Lung (tissue), 12 donors: ENCODE measurements around the gene CELF2. TPM values are rescaled to one million over a fixed set of nuclear protein-coding genes. Genes with fewer than 3 reads are reported as not detected.

Source experiments
- ATAC-seq: fragments of 200-7000 bp; cut with Tn5 transposase; one replicate; pipeline ENCODE4 v1.9.1; 2020; ENCODE audit warnings: moderate number of reproducible peaks; ENCODE audit not compliant: insufficient read depth, low FRiP score
- DNase-seq, 3 donors: peaks; one replicate each; pipeline ENCODE4 v3.0.0-alpha.2; 2013 to 2017
- H3K27ac ChIP-seq, 2 donors: one replicate each; pipeline ENCODE4 v1.5.1; 2013; ENCODE audit warnings: mild to moderate bottlenecking in 2 of 2, moderate library complexity in 2 of 2, control low read depth in 1 of 2, inconsistent platforms in 1 of 2, low read depth in 1 of 2, low read length in 1 of 2
- H3K27me3 ChIP-seq, 3 donors: one replicate each; pipeline ENCODE4 v1.5.1; 2013; ENCODE audit warnings: low read length in 2 of 3; ENCODE audit not compliant: control insufficient read depth in 3 of 3, insufficient read depth in 3 of 3
- H3K36me3 ChIP-seq, 4 donors: one replicate each; pipeline ENCODE4 v1.5.1; 2013; ENCODE audit warnings: low read length in 4 of 4, mild to moderate bottlenecking in 1 of 4, moderate library complexity in 1 of 4; ENCODE audit not compliant: control insufficient read depth in 4 of 4, insufficient read depth in 4 of 4
- H3K4me1 ChIP-seq, 5 donors: one replicate each; pipeline ENCODE4 v1.5.1; 2013; ENCODE audit warnings: low read length in 5 of 5, mild to moderate bottlenecking in 2 of 5, moderate library complexity in 1 of 5; ENCODE audit not compliant: control insufficient read depth in 5 of 5, insufficient read depth in 5 of 5
- H3K4me3 ChIP-seq: one replicate; pipeline ENCODE4 v1.5.1; 2013; ENCODE audit warnings: mild to moderate bottlenecking, control low read depth, moderate library complexity
- H3K9ac ChIP-seq, 2 donors: one replicate each; pipeline ENCODE4 v1.5.1; 2013; ENCODE audit warnings: low read length in 2 of 2, control low read depth in 1 of 2; ENCODE audit not compliant: insufficient read depth in 1 of 2
- H3K9me3 ChIP-seq, 4 donors: one replicate each; pipeline ENCODE4 v1.5.1; 2013; ENCODE audit warnings: low read length in 3 of 4, mild to moderate bottlenecking in 1 of 4, moderate library complexity in 1 of 4; ENCODE audit not compliant: control insufficient read depth in 4 of 4, insufficient read depth in 3 of 4
- WGBS, 2 donors: extraction: QIAGEN DNeasy Blood & Tissue Kit; methylation state at CpG; one replicate each; pipeline ENCODE4 v1.1.7; 2013; 5-methylcytosine and 5-hydroxymethylcytosine counted together
- polyA plus RNA-seq, 2 donors: library from polyadenylated mRNA; stranded (reverse); fragments of 200-250 nt; gene quantifications; one replicate each; pipeline ENCODE4 v1.2.1, GENCODE V29; 2013
- total RNA-seq, 2 donors: library from RNA; depleted of rRNA in 1 of 2; stranded (reverse); fragments of >200 nt in 1 of 2; gene quantifications; one replicate each; pipeline ENCODE4 v1.2.1, GENCODE V29; 2014 to 2021
- TF ChIP-seq, protein P1 (sequence below): IDR thresholded peaks from 2 replicates; pipeline ENCODE4 v1.5.1; 2012; ENCODE audit warnings: mild to moderate bottlenecking; ENCODE audit errors: control extremely low read depth, extremely low read depth
- donor health status: control.
- donor health status: control.
- donor health status: Bipolar disorder and iron deficiency.
- donor health status: healthy.
- donor health status: DM: yes; HTN: yes; CAD: no.

Gene CELF2
- total and polyA plus RNA-seq, 4 donors, result 13.6 to 115 (median 63.7) TPM

DNA sequence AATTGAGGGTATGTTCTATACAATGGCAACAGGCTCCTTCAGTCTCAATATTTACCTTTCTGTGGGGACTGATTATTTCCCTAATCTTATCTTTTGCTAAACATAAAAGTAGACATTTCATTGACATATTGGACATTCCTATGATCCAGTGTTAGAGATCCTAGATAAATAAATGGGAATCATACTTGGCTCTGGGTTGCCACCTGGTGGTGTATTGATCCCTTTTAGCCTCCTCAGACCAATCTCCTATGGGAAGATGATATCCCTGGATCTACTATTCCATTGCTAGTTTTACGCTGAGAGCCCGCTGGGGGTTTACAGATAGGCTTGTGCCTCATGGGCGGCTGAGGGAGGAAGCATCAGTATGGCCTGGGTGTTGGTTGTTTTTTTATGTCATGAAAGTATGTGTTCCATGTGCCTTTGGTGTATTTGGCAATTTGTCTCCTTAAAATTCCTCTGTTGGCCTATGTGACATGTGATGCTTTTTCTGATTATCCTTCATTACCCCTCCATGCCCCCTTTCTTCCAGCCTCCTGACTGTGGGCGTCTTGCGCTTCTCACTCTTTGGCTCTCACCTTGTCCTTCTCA, 18.8 kb downstream of the CELF2 start:
- Histone ChIP-seq H3K4me3 (no peak overlapping the region), H3K4me1 (peaks cover 0 to 35% (median 4%) of the 10 kb centered on the region in 5 donors), H3K9ac (no peak overlapping the region), H3K36me3 (peaks cover 0 to 4% (median 0%) of the 10 kb centered on the region in 4 donors), H3K27ac (peak overlapping the region in 1 of 2 donors; percentile 89), H3K27me3 (no peaks in the 10 kb centered on the region), H3K9me3 (no peaks in the 10 kb centered on the region)
- no peak for ATAC-seq
- TF ChIP-seq, protein P1, sequence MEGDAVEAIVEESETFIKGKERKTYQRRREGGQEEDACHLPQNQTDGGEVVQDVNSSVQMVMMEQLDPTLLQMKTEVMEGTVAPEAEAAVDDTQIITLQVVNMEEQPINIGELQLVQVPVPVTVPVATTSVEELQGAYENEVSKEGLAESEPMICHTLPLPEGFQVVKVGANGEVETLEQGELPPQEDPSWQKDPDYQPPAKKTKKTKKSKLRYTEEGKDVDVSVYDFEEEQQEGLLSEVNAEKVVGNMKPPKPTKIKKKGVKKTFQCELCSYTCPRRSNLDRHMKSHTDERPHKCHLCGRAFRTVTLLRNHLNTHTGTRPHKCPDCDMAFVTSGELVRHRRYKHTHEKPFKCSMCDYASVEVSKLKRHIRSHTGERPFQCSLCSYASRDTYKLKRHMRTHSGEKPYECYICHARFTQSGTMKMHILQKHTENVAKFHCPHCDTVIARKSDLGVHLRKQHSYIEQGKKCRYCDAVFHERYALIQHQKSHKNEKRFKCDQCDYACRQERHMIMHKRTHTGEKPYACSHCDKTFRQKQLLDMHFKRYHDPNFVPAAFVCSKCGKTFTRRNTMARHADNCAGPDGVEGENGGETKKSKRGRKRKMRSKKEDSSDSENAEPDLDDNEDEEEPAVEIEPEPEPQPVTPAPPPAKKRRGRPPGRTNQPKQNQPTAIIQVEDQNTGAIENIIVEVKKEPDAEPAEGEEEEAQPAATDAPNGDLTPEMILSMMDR, result peak; percentile 24
- 74 to 83% methylated on average over 5 of the region's 5 CpGs for WGBS, 2 donors
- peak; percentile 60 to 78 (median 70) for DNase-seq

DNA sequence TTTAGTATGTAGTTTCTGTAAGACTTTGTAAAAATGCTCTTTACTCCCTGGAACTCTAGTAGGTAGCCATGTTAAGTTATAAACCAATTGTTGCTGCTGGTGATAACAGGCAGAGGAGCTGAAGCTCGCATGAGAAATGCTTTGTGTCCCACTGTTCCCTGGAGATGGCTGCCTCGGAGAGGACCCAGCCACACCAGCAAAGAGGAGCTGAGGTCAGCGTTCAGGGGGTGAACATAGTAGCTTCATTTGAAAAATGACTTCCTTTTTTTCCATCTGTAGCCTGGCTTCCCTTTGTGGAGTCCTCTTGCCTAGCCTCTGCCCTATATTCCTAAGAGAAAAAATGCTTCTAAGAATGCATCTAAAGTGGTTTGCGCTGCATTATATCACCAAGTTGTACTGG, 20.3 kb downstream of the CELF2 start:
- TF ChIP-seq, protein P1, result no peak
- no peak for ATAC-seq

DNA sequence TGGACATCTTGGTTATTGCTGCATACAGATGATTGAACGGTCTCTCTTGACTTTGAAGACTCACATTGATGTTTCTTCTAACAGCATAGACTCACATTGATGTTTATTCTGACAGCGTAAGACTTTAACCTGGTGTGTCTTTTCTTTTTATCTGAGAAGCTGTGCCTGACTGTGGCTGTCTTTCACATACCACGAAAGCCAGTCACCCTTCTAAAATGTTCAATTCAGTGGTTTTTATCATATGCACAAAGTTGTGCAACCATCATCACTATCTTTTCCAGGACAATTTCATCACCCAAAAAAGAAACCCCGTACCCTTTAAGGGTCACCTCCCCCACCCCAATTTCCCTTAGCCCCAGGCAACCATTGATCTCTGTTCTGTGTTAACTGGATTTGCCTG, 24.7 kb downstream of the CELF2 start:
- DNase-seq (no peak), ATAC-seq (no peak)
- no peaks in the 10 kb centered on the region for H3K27me3 ChIP-seq
- no peak overlapping the region for H3K9ac ChIP-seq
- no peaks in the 10 kb centered on the region for H3K9me3 ChIP-seq
- 65 to 82% methylated on average over 4 of the region's 4 CpGs for WGBS, 2 donors
- peaks cover 0 to 28% (median 0%) of the 10 kb centered on the region in 5 donors for H3K4me1 ChIP-seq
- TF ChIP-seq, protein P1, result no peak
- no peak overlapping the region for H3K4me3 ChIP-seq
- H3K27ac ChIP-seq, result no peak overlapping the region
- H3K36me3 ChIP-seq, result peaks cover 0 to 14% (median 0%) of the 10 kb centered on the region in 4 donors

More for the DNA sequence above, 20.3 kb downstream of the CELF2 start:
- H3K9me3 ChIP-seq, result no peaks in the 10 kb centered on the region
- H3K9ac ChIP-seq, result no peak overlapping the region
- no peak for DNase-seq
- peaks cover 0 to 4% (median 0%) of the 10 kb centered on the region in 4 donors for H3K36me3 ChIP-seq
- 64 to 65% methylated on average over 4 of the region's 4 CpGs for WGBS, 2 donors
- H3K27me3 ChIP-seq, result no peaks in the 10 kb centered on the region
- peaks cover 0 to 41% (median 4%) of the 10 kb centered on the region in 5 donors for H3K4me1 ChIP-seq
- H3K4me3 ChIP-seq, result no peak overlapping the region
- H3K27ac ChIP-seq, result peak overlapping the region in 1 of 2 donors; percentile 66
